Measurements from ENCODE around the gene CTIF.

The CTIF gene

GRCh38 chr18:48776641-48777025 is 237.8 kb downstream of the CTIF start:
- H3K27ac ChIP-seq: no peak overlapping the region
- TF ChIP-seq ZFX (IDR thresholded peaks at IDR 0.05; ENCODE audit: borderline replicate concordance): no peak
- TF ChIP-seq, protein P1, sequence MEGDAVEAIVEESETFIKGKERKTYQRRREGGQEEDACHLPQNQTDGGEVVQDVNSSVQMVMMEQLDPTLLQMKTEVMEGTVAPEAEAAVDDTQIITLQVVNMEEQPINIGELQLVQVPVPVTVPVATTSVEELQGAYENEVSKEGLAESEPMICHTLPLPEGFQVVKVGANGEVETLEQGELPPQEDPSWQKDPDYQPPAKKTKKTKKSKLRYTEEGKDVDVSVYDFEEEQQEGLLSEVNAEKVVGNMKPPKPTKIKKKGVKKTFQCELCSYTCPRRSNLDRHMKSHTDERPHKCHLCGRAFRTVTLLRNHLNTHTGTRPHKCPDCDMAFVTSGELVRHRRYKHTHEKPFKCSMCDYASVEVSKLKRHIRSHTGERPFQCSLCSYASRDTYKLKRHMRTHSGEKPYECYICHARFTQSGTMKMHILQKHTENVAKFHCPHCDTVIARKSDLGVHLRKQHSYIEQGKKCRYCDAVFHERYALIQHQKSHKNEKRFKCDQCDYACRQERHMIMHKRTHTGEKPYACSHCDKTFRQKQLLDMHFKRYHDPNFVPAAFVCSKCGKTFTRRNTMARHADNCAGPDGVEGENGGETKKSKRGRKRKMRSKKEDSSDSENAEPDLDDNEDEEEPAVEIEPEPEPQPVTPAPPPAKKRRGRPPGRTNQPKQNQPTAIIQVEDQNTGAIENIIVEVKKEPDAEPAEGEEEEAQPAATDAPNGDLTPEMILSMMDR (IDR thresholded peaks at IDR 0.05): no peak

GRCh38 chr18:48777026-48777743 is 238.4 kb downstream of the CTIF start:
- no peak overlapping the region for H3K27ac ChIP-seq
- no peak for TF ChIP-seq ZFX (IDR thresholded peaks at IDR 0.05; ENCODE audit: borderline replicate concordance)
- TF ChIP-seq, protein P1 (IDR thresholded peaks at IDR 0.05): peak; percentile 97

- no peak overlapping the region for H3K27ac ChIP-seq
- no peak for TF ChIP-seq ZFX (IDR thresholded peaks at IDR 0.05; ENCODE audit: borderline replicate concordance)
Measured at GRCh38 chr18:48777744-48778116, 238.9 kb downstream of the CTIF start.

DNA sequence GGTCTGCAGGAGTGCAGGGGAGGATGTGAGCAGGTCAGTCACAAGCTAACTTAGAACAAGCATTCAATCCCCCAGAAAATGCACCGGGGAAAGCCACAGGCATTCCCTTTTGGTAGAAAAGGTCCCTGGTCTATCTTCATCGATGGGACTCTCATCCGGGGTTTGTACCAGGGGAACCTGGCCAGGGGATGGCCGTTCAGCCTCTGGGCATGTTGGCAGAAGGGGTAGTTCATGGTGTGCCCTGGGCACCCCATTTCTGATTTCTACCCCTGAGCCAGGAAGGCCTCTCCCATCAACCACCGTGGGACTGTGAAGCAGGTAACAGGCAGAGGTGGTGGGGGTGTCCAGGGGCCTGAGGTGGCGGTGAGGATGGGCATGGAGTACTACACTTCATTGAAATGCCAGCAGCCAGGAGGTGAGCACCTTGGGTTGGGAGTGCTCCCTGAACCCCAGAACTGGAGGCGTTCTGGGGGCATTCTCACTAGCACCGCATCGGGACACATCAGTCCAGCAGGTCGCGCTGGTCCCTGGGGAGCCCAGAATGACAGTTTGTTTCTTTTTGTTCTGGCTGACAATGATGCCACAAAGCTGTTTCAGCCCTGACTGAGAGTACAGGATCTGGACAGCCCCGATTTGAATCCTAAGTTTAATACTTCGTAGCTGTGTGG is 239.6 kb downstream of the CTIF start:
- TF ChIP-seq, protein P1 (IDR thresholded peaks at IDR 0.05): no peak
- no peak for TF ChIP-seq ZFX (IDR thresholded peaks at IDR 0.05; ENCODE audit: borderline replicate concordance)
- H3K27ac ChIP-seq: no peak overlapping the region

DNA sequence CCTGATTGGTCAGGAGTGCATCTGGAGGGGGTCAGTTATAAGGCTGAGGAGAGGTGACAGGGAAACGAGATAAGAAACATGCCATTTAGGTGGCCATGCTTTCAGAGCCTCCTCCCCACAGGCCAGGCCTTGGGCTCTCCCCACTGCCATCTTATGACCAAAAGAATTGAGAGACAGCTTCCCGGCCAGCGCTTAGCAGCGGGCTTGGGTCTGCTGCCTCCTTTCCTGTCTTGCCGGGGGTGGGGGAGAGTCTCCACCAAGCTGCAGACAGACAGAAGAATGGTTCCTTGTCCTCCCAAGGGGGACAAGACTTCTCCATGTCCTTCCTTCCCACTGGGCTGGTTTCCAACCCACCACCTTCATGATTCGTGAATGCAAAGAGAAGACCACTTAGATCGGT is 240.6 kb downstream of the CTIF start:
- no peak overlapping the region for H3K27ac ChIP-seq
- TF ChIP-seq, protein P1 (IDR thresholded peaks at IDR 0.05): no peak
- no peak for TF ChIP-seq ZFX (IDR thresholded peaks at IDR 0.05; ENCODE audit: borderline replicate concordance)

DNA sequence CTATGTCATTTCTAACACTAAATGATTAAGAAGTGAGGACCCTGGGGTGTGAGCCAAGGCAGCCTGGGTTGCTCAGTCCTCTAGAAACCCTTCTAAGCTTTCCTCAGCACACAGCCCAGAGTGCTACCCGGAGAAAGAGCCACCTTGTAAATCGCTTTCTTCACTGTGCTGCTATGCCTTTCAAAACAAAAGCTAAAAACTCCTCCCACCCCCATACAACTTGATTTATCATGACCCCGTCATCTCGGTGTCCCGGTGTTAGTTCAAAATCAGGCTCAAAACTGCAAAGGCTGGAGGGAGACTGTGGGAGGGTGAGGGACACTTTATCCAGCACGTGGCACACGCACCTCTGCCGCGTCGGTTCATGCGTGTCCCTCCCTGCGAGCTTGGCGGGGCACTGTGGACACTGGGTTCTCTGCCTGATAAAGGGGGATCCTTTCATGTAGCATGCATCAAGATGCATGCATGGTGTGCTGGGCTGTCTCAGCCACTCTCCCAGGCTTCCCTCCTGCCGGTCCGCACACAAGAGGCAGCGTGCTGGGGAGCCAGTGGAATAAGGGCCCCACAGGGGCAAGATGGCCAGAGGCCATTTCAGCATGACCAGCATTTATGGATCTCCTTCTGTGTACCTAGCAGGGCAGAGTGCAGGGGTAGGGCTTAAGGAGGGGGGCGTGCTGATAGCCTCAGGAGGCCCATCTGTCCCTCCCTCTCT is 241.5 kb downstream of the CTIF start:
- TF ChIP-seq, protein P1 (IDR thresholded peaks at IDR 0.05): no peak
- TF ChIP-seq ZFX (IDR thresholded peaks at IDR 0.05; ENCODE audit: borderline replicate concordance): no peak
- no peak overlapping the region for H3K27ac ChIP-seq

- H3K27ac ChIP-seq: no peak overlapping the region
- TF ChIP-seq, protein P1 (IDR thresholded peaks at IDR 0.05): no peak
- TF ChIP-seq ZFX (IDR thresholded peaks at IDR 0.05; ENCODE audit: borderline replicate concordance): no peak
Measured at GRCh38 chr18:48780913-48781162, 242.0 kb downstream of the CTIF start.

Measured in 22Rv1 (cell line).